Measurements from ENCODE around the gene OTOS. TPM values are rescaled to one million over a fixed set of nuclear protein-coding genes. Genes with fewer than 3 reads are reported as not detected.

Gene OTOS
- total and polyA plus RNA-seq, 8 donors, result not detected

DNA sequence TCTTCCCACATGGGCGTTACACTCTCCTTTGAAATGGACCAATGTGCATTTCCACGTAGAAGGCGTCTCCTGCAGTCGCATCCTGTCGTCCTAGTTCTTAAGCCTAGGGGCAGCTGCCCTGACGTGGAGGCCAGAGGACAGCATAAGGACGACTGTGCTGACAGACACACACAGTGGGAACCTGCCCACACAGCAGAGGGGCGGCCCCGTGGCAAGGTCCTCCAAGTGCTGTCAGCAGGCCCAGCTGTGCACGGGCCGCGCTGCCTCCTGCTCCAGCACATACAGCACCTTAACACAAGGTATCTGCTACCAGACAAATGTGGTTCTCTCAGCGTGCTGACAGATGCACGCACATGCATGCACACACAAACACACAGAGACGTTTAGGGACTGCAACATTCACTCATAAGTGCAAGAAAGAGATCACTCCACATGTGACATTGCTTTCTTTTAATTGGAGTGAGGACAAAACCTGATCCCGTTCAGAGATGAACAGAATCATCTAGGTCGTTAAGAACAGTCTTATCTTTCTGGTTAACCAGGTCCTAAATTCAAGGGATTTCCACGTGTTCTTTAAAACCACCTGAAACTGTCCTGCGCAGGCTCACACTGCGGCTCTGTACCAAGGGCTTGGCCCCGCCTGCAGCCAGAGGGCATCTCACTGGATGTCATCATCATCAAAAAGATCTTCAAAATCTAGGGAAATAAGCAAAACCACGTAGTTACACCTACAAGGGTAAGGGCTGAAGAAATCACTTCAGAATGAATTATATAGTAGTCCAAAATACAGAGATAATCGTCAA, 9.9 kb downstream of the OTOS start:
- Histone ChIP-seq H3K4me3 (no peak overlapping the region), H3K27me3 (no peaks in the 10 kb centered on the region), H3K27ac (no peak overlapping the region), H3K4me1 (peaks cover 0 to 8% (median 5%) of the 10 kb centered on the region in 3 donors), H3K36me3 (peaks cover 0 to 21% (median 8%) of the 10 kb centered on the region in 3 donors), H3K9me3 (no peaks in the 10 kb centered on the region)
- ATAC-seq, result no peak
- 87 to 91% methylated on average over 23 of the region's 23 CpGs for WGBS, 2 donors
- intact Hi-C loops (cut with DNase I), result no loop called here
- TF ChIP-seq, protein P1, sequence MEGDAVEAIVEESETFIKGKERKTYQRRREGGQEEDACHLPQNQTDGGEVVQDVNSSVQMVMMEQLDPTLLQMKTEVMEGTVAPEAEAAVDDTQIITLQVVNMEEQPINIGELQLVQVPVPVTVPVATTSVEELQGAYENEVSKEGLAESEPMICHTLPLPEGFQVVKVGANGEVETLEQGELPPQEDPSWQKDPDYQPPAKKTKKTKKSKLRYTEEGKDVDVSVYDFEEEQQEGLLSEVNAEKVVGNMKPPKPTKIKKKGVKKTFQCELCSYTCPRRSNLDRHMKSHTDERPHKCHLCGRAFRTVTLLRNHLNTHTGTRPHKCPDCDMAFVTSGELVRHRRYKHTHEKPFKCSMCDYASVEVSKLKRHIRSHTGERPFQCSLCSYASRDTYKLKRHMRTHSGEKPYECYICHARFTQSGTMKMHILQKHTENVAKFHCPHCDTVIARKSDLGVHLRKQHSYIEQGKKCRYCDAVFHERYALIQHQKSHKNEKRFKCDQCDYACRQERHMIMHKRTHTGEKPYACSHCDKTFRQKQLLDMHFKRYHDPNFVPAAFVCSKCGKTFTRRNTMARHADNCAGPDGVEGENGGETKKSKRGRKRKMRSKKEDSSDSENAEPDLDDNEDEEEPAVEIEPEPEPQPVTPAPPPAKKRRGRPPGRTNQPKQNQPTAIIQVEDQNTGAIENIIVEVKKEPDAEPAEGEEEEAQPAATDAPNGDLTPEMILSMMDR (IDR thresholded peaks at IDR 0.05), result no peak
- peak in 3 of 6 donors; percentile 5 to 38 (median 28) for DNase-seq
- FAIRE-seq, result no peak

DNA sequence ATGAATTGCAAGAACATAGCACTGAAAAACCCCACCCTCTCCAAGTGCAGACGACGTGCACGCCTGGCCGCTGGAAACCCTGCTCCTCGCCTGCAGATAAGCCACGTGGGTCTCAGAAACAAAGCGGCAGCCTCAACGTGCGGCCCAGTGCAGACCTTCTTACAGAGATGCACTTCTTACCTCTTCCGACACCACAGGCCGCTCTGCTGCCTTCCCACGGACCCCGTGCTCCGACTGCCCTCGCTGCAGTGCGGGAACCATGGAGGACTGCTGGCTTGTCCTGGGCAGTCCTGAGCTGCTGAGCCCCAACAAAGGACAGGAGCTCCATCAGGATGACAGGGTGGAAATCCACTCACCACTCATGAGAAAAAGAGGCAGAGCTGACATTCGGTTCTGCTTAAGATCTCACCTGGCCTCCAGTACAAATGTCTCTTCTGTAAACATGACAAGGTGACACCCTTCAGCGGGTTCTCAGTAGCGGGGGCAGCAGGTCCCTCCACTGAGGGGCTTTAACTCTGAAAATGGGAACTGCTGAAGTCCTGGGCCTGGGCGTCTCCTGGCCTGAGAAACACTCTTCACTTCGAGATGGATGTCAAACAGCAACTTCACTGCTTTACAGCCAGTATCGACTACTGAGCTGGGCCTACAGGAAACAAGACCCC, 10.6 kb downstream of the OTOS start:
- ATAC-seq, result no peak
- 92 to 93% methylated on average over 22 of the region's 22 CpGs for WGBS, 2 donors
- TF ChIP-seq, protein P1 (IDR thresholded peaks at IDR 0.05), result no peak
- no peak for FAIRE-seq
- intact Hi-C loops (cut with DNase I), result no loop called here
- Histone ChIP-seq H3K27ac (no peak overlapping the region), H3K36me3 (peaks cover 0 to 21% (median 8%) of the 10 kb centered on the region in 3 donors), H3K9me3 (no peaks in the 10 kb centered on the region), H3K4me1 (peaks cover 0 to 2% (median 0%) of the 10 kb centered on the region in 3 donors), H3K27me3 (no peaks in the 10 kb centered on the region), H3K4me3 (no peak overlapping the region)
- DNase-seq, result peak in 3 of 6 donors; percentile 3 to 37 (median 31)

DNA sequence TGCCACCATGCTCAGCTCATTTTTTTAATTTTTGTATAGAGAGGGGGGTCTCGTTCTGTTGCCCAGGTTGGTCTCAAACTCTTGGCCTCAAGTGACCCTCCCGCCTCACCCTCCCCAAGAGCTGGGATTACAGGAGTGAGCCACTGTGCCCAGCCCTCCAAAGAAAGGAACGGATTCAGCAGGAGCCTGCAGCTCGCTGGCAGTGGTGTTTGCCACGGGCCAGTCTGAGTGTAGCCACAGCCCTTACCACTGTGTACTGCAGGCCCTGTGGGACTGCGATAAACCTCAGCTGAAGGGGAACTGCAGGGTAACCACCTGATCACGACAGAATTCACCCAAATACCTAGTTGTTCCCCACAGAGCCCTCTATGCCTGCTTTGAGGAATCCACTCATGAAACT, 11.1 kb downstream of the OTOS start:
- intact Hi-C loops (cut with DNase I), result no loop called here
- DNase-seq, result peak in 2 of 6 donors; percentile 22 to 26
- Histone ChIP-seq H3K9me3 (no peaks in the 10 kb centered on the region), H3K27ac (no peak overlapping the region), H3K4me1 (no peaks in the 10 kb centered on the region), H3K4me3 (no peak overlapping the region), H3K27me3 (no peaks in the 10 kb centered on the region), H3K36me3 (peaks cover 0 to 21% (median 8%) of the 10 kb centered on the region in 3 donors)
- TF ChIP-seq, protein P1 (IDR thresholded peaks at IDR 0.05), result no peak
- ATAC-seq, result no peak
- FAIRE-seq, result no peak
- 91 to 95% methylated on average over 7 of the region's 7 CpGs for WGBS, 2 donors

DNA sequence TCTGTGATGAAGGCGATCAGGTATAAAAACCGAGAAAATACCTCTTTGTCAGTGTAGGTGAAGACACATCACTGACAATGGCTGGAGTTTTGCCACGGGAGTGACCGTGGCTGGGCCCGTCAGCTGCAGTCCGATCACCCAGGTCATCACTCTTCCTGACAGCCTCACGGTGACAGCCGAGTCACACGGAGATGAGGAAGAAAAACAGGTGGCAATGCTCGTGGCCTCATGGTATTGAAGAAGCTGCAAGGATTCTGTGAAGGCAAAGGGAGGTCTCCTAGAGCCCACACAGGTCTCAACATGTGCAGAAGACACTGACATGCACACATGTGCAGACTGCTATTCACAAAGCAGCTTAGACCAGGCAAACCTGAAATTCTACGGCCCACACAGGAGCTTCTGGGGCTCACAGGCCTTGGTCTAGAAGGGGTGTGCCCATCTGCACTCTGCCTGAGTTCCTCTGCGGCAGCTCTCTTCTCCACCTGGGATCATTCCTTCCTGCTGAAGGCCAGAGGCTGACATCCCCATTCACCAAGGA, 11.8 kb downstream of the OTOS start:
- no peak for ATAC-seq
- DNase-seq, result peak in 1 of 6 donors; percentile 11
- Histone ChIP-seq H3K4me3 (no peak overlapping the region), H3K36me3 (peaks cover 0 to 21% (median 8%) of the 10 kb centered on the region in 3 donors), H3K27me3 (no peaks in the 10 kb centered on the region), H3K4me1 (no peaks in the 10 kb centered on the region), H3K9me3 (no peaks in the 10 kb centered on the region), H3K27ac (no peak overlapping the region)
- intact Hi-C loops (cut with DNase I), result no loop called here
- TF ChIP-seq, protein P1 (IDR thresholded peaks at IDR 0.05), result no peak
- FAIRE-seq, result no peak
- 70 to 73% methylated on average over 12 of the region's 12 CpGs for WGBS, 2 donors
